NT2/D1 (cell line): Measurements from ENCODE around the gene TGFBRAP1.

Experiments used
- SUZ12 ChIP-seq: IDR thresholded peaks from 2 replicates; pipeline ENCODE4 v1.6.1; 2011; ENCODE audit not compliant: insufficient read length, insufficient read depth; ENCODE audit errors: extremely low read depth
- YY1 ChIP-seq: IDR thresholded peaks from 2 replicates; pipeline ENCODE4 v1.6.1; 2011; ENCODE audit not compliant: insufficient read length, insufficient read depth
- ZNF274 ChIP-seq: IDR thresholded peaks from 2 replicates; pipeline ENCODE4 v1.6.1; 2011; ENCODE audit warnings: mild to moderate bottlenecking, low read depth, low read length

- no peak for TF ChIP-seq SUZ12
- no peak for TF ChIP-seq ZNF274
- TF ChIP-seq YY1: no peak
These were observed 48.3 kb upstream of the TGFBRAP1 start for GRCh38 chr2:105377871-105378270.
